PFSK-1 (cell line): Measurements from ENCODE around the gene HPRT1.

Experiments
- POLR2AphosphoS5 ChIP-seq: IDR thresholded peaks from 2 replicates; pipeline ENCODE4 v1.6.1; 2012; ENCODE audit warnings: low read depth, mild to moderate bottlenecking, control low read depth, low read length, moderate library complexity
- SIN3A ChIP-seq: IDR thresholded peaks from 2 replicates; pipeline ENCODE4 v1.6.1; 2012; ENCODE audit warnings: mild to moderate bottlenecking, low read length, moderate library complexity, borderline replicate concordance; ENCODE audit not compliant: insufficient read depth
- TAF1 ChIP-seq: IDR thresholded peaks from 2 replicates; pipeline ENCODE4 v1.6.1; 2012; ENCODE audit warnings: low read length, control low read depth, borderline replicate concordance; ENCODE audit not compliant: insufficient read depth

GRCh38 chrX:134544513-134545151 is 84.7 kb downstream of the HPRT1 start:
- TF ChIP-seq TAF1 (no peak), POLR2AphosphoS5 (no peak), SIN3A (no peak)
